HepG2 (cell line): ENCODE results near the gene ACE. TPM values are rescaled to one million over a fixed set of nuclear protein-coding genes. Genes with fewer than 3 reads are reported as not detected.
A peak's percentile ranks its signal among the peaks of the same experiment; 100 is the strongest.

ENCODE experiments used
- ETV5 ChIP-seq: IDR thresholded peaks from 2 replicates; pipeline ENCODE4 v1.6.1; 2018; ENCODE audit warnings: missing biosample characterization, missing genetic modification reagents, inconsistent platforms, borderline replicate concordance
- HCFC1 ChIP-seq: fragments of 150-350 bp; IDR thresholded peaks from 2 replicates; pipeline ENCODE4 v1.6.1; 2014; ENCODE audit warnings: low read depth, low read length
- KDM4B ChIP-seq: sonication (generic); formaldehyde crosslinking; IDR thresholded peaks from 2 replicates; pipeline ENCODE4 v1.4.0; 2020; ENCODE audit warnings: missing genetic modification reagents
- NONO ChIP-seq, 2 experiments: fragments of 450-650 bp in 1 of 2; sonication (generic) in 1 of 2; formaldehyde crosslinking in 1 of 2; IDR thresholded peaks in 1 of 2; conservative IDR thresholded peaks in 1 of 2; 2 replicates each; pipeline versions ENCODE4 v1.6.1 to v1.8.0; 2017 to 2022; ENCODE audit warnings: mild to moderate bottlenecking in 1 of 2, missing genetic modification reagents in 1 of 2, moderate library complexity in 1 of 2
- NRL ChIP-seq: sonication (generic); formaldehyde crosslinking; IDR thresholded peaks from 2 replicates; pipeline ENCODE4 v1.5.0; 2020; ENCODE audit warnings: missing genetic modification reagents, mild to moderate bottlenecking, moderate library complexity, borderline replicate concordance
- PLRG1 ChIP-seq: fragments of 450-650 bp; conservative IDR thresholded peaks from 2 replicates; pipeline ENCODE4 v1.6.1; 2016
- ZFP90 ChIP-seq: sonication (generic); formaldehyde crosslinking; IDR thresholded peaks from 2 replicates; pipeline ENCODE4 v1.8.0; 2022; ENCODE audit warnings: missing genetic modification reagents, mild to moderate bottlenecking, inconsistent platforms, borderline replicate concordance
- ZFX ChIP-seq: sonication (generic); formaldehyde crosslinking; IDR thresholded peaks from 2 replicates; pipeline ENCODE4 v1.4.0; 2020; ENCODE audit warnings: mild to moderate bottlenecking, low read depth, missing genetic modification reagents, moderate library complexity
- ZNF383 ChIP-seq: sonication (generic); formaldehyde crosslinking; IDR thresholded peaks from 2 replicates; pipeline ENCODE4 v1.4.0; 2020; ENCODE audit warnings: missing genetic modification reagents, mild to moderate bottlenecking, borderline replicate concordance
- ZNF557 ChIP-seq: sonication (generic); formaldehyde crosslinking; IDR thresholded peaks from 2 replicates; pipeline ENCODE4 v1.4.0; 2020; ENCODE audit warnings: missing genetic modification reagents
- ZNF878 ChIP-seq: sonication (generic); formaldehyde crosslinking; IDR thresholded peaks from 2 replicates; pipeline ENCODE4 v1.8.1; 2023; ENCODE audit warnings: mild to moderate bottlenecking, missing genetic modification reagents, moderate library complexity
- polyA plus RNA-seq, 8 experiments: library from polyadenylated mRNA; depleted of rRNA in 3 of 8; stranded (reverse) in 7 of 8; unstranded in 1 of 8; fragments of >200 nt; fragmentation: Illumina TruSeq in 4 of 8; extraction: Trizol in 4 of 8; gene quantifications; 2 replicates each; pipeline versions ENCODE4 v1.2.1 to v1.2.3, GENCODE V29; 2011 to 2016; ENCODE audit warnings: low read depth in 4 of 8, missing spikeins in 1 of 8, mixed read lengths in 1 of 8; ENCODE audit not compliant: insufficient read depth in 1 of 8
- total RNA-seq, 5 experiments: library from RNA; depleted of rRNA; stranded (reverse); fragments of >200 nt; fragmentation: Illumina TruSeq; extraction: Trizol; gene quantifications; 2 replicates each; pipeline ENCODE4 v1.2.3, GENCODE V29; 2016; ENCODE audit warnings: low read depth in 1 of 5
- TF ChIP-seq, protein P1 (sequence below): sonication (generic); formaldehyde crosslinking; IDR thresholded peaks from 2 replicates; pipeline ENCODE4 v1.8.0; 2022; ENCODE audit warnings: missing genetic modification reagents, mild to moderate bottlenecking, inconsistent platforms, borderline replicate concordance
- TF ChIP-seq, protein P2 (sequence below): IDR thresholded peaks from 2 replicates; pipeline ENCODE4 v1.6.1; 2016; ENCODE audit warnings: low read depth, missing genetic modification reagents, missing compliant biosample characterization
- TF ChIP-seq, protein P3 (sequence below): sonication (generic); formaldehyde crosslinking; IDR thresholded peaks from 2 replicates; pipeline ENCODE4 v1.9.0; 2021; ENCODE audit warnings: mild to moderate bottlenecking, missing genetic modification reagents

The ACE gene
- total and polyA plus RNA-seq, 2 of the 13 experiments (the other 11 are each of a cell fraction or from before 2014, with no cell fraction given) = 0.08 to 0.13 TPM

DNA sequence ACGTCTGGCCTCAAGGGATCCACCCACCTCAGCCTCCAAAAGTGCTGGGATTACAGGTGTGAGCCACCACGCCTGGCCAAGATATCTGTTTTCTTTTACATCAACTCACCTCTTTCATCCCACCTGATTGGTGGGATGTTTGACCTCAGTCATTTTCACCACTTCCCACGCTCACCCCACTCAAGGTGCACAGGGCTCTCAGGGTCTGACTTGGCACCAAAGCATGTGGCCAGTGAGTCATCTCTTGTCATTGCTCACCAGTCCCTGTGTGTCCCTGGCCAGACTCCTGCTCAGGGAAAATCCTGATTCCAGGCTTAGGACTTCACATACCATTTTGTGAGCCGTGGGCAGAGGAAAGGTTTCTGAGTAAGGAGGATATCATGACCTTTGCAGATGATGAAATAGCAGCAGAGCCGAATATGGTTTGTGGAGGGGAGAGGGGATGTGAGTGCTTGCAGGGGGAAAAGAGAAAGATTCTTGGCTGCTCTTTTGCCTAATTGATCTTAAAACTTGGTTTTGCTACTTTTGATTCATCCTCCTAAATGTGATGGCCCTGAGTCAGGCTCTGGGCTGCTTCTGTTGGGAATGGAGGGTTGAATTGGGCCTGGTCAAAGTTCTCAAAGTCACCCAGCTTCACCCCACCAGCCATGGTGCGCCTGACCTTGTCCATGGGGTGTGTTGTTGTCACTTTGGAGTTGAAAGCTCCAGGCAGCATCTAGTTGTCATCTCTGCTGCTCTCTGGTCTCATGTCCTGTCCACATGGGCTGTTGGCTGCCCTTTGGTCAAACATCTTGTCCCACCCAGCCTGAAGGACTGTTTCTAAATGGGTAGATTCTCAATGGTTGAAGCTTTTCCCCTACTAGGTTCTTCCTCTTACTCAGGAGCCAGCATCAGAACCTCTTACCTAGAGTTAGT is 40.3 kb downstream of the ACE start (continued):
- TF ChIP-seq PLRG1 (no peak), ETV5 (CRISPR knock-in tag) (no peak), ZNF383 (CRISPR knock-in tag) (no peak), ZFX (peak; percentile 77), NONO (IDR thresholded peaks at IDR 0.05) (no peak), NONO (CRISPR knock-in tag; conservative IDR thresholded peaks at IDR 0.05) (peak; percentile 67), KDM4B (CRISPR knock-in tag) (no peak), ZFP90 (CRISPR knock-in tag) (no peak), ZNF878 (CRISPR knock-in tag) (peak; percentile 69; the same call in 1 of the 2 replicates), ZNF557 (CRISPR knock-in tag) (no peak), NRL (CRISPR knock-in tag) (no peak), HCFC1 (no peak)
- TF ChIP-seq, protein P1, sequence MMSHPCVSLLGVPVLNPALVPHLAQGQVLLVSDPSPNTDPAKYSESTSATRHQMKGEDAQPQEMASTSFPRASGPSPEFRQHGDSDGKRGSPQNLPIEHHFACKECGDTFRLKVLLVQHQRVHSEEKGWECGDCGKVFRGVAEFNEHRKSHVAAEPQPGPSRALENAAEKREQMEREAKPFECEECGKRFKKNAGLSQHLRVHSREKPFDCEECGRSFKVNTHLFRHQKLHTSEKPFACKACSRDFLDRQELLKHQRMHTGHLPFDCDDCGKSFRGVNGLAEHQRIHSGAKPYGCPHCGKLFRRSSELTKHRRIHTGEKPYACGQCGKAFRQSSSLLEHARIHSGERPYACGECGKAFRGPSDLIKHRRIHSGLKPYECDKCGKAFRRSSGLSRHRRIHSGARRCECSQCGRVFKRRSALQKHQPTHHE (CRISPR knock-in tag) = no peak
- TF ChIP-seq, protein P2, sequence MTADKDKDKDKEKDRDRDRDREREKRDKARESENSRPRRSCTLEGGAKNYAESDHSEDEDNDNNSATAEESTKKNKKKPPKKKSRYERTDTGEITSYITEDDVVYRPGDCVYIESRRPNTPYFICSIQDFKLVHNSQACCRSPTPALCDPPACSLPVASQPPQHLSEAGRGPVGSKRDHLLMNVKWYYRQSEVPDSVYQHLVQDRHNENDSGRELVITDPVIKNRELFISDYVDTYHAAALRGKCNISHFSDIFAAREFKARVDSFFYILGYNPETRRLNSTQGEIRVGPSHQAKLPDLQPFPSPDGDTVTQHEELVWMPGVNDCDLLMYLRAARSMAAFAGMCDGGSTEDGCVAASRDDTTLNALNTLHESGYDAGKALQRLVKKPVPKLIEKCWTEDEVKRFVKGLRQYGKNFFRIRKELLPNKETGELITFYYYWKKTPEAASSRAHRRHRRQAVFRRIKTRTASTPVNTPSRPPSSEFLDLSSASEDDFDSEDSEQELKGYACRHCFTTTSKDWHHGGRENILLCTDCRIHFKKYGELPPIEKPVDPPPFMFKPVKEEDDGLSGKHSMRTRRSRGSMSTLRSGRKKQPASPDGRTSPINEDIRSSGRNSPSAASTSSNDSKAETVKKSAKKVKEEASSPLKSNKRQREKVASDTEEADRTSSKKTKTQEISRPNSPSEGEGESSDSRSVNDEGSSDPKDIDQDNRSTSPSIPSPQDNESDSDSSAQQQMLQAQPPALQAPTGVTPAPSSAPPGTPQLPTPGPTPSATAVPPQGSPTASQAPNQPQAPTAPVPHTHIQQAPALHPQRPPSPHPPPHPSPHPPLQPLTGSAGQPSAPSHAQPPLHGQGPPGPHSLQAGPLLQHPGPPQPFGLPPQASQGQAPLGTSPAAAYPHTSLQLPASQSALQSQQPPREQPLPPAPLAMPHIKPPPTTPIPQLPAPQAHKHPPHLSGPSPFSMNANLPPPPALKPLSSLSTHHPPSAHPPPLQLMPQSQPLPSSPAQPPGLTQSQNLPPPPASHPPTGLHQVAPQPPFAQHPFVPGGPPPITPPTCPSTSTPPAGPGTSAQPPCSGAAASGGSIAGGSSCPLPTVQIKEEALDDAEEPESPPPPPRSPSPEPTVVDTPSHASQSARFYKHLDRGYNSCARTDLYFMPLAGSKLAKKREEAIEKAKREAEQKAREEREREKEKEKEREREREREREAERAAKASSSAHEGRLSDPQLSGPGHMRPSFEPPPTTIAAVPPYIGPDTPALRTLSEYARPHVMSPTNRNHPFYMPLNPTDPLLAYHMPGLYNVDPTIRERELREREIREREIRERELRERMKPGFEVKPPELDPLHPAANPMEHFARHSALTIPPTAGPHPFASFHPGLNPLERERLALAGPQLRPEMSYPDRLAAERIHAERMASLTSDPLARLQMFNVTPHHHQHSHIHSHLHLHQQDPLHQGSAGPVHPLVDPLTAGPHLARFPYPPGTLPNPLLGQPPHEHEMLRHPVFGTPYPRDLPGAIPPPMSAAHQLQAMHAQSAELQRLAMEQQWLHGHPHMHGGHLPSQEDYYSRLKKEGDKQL = no peak
- TF ChIP-seq, protein P3, sequence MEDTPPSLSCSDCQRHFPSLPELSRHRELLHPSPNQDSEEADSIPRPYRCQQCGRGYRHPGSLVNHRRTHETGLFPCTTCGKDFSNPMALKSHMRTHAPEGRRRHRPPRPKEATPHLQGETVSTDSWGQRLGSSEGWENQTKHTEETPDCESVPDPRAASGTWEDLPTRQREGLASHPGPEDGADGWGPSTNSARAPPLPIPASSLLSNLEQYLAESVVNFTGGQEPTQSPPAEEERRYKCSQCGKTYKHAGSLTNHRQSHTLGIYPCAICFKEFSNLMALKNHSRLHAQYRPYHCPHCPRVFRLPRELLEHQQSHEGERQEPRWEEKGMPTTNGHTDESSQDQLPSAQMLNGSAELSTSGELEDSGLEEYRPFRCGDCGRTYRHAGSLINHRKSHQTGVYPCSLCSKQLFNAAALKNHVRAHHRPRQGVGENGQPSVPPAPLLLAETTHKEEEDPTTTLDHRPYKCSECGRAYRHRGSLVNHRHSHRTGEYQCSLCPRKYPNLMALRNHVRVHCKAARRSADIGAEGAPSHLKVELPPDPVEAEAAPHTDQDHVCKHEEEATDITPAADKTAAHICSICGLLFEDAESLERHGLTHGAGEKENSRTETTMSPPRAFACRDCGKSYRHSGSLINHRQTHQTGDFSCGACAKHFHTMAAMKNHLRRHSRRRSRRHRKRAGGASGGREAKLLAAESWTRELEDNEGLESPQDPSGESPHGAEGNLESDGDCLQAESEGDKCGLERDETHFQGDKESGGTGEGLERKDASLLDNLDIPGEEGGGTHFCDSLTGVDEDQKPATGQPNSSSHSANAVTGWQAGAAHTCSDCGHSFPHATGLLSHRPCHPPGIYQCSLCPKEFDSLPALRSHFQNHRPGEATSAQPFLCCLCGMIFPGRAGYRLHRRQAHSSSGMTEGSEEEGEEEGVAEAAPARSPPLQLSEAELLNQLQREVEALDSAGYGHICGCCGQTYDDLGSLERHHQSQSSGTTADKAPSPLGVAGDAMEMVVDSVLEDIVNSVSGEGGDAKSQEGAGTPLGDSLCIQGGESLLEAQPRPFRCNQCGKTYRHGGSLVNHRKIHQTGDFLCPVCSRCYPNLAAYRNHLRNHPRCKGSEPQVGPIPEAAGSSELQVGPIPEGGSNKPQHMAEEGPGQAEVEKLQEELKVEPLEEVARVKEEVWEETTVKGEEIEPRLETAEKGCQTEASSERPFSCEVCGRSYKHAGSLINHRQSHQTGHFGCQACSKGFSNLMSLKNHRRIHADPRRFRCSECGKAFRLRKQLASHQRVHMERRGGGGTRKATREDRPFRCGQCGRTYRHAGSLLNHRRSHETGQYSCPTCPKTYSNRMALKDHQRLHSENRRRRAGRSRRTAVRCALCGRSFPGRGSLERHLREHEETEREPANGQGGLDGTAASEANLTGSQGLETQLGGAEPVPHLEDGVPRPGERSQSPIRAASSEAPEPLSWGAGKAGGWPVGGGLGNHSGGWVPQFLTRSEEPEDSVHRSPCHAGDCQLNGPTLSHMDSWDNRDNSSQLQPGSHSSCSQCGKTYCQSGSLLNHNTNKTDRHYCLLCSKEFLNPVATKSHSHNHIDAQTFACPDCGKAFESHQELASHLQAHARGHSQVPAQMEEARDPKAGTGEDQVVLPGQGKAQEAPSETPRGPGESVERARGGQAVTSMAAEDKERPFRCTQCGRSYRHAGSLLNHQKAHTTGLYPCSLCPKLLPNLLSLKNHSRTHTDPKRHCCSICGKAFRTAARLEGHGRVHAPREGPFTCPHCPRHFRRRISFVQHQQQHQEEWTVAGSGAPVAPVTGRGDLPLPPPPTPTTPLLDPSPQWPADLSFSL (CRISPR knock-in tag) = peak; percentile 33; the same call in 1 of the 2 replicates
